Measurements from ENCODE around the gene RAB12. TPM values are rescaled to one million over a fixed set of nuclear protein-coding genes. Genes with fewer than 3 reads are reported as not detected.

The RAB12 gene
- 48.5 and 52.6 TPM in 2 replicates for total RNA-seq
- long read RNA-seq, partial matches to known transcripts = 0 of 2 reads
- long read RNA-seq, other reads (novel, unspliced or antisense) = 2 of 2 reads

GRCh38 chr18:8608795-8609658, at the start of gene RAB12:
Gene RAB12, plus strand, starts transcription at chr18:8609437. Its CDS starts 3 bp downstream, at chr18:8609440.
- H3K27me3 Mint-ChIP-seq (ENCODE audit: unreplicated experiment) = peaks cover 28% of the 10 kb centered on the region
- DNase-seq (ENCODE audit: extremely low spot score, unreplicated experiment) = peak; percentile 96
- H3K27ac Mint-ChIP-seq (ENCODE audit: unreplicated experiment) = peak within 1 kb of the TSS; percentile 76
- no peaks in the 10 kb centered on the region for H3K36me3 Mint-ChIP-seq (ENCODE audit: unreplicated experiment)
- peaks cover 40% of the 10 kb centered on the region for H3K4me1 Mint-ChIP-seq (ENCODE audit: unreplicated experiment)
- peak within 1 kb of the TSS; percentile 84 for H3K4me3 Mint-ChIP-seq (ENCODE audit: unreplicated experiment)
- TF ChIP-seq CTCF (IDR thresholded peaks at IDR 0.05) = peak; percentile 76
- H3K9me3 Mint-ChIP-seq (ENCODE audit: unreplicated experiment) = no peaks in the 10 kb centered on the region

GRCh38 chr18:8559612-8560186, 49.5 kb upstream of the RAB12 start:
- H3K4me1 Mint-ChIP-seq (ENCODE audit: unreplicated experiment) = no peaks in the 10 kb centered on the region
- DNase-seq (ENCODE audit: extremely low spot score, unreplicated experiment) = no peak
- no peak for TF ChIP-seq CTCF (IDR thresholded peaks at IDR 0.05)
- H3K36me3 Mint-ChIP-seq (ENCODE audit: unreplicated experiment) = no peaks in the 10 kb centered on the region
- no peak overlapping the region for H3K27ac Mint-ChIP-seq (ENCODE audit: unreplicated experiment)
- peaks cover 38% of the 10 kb centered on the region for H3K27me3 Mint-ChIP-seq (ENCODE audit: unreplicated experiment)
- H3K9me3 Mint-ChIP-seq (ENCODE audit: unreplicated experiment) = no peaks in the 10 kb centered on the region
- H3K4me3 Mint-ChIP-seq (ENCODE audit: unreplicated experiment) = no peak overlapping the region

GRCh38 chr18:8561123-8561910, 47.9 kb upstream of the RAB12 start:
- Mint-ChIP-seq H3K27me3 (ENCODE audit: unreplicated experiment) (peaks cover 37% of the 10 kb centered on the region), H3K27ac (ENCODE audit: unreplicated experiment) (no peak overlapping the region), H3K36me3 (ENCODE audit: unreplicated experiment) (no peaks in the 10 kb centered on the region), H3K4me3 (ENCODE audit: unreplicated experiment) (no peak overlapping the region), H3K9me3 (ENCODE audit: unreplicated experiment) (no peaks in the 10 kb centered on the region), H3K4me1 (ENCODE audit: unreplicated experiment) (no peaks in the 10 kb centered on the region)
- DNase-seq (ENCODE audit: extremely low spot score, unreplicated experiment) = no peak
- TF ChIP-seq CTCF (IDR thresholded peaks at IDR 0.05) = no peak

- Mint-ChIP-seq H3K27me3 (ENCODE audit: unreplicated experiment) (peaks cover 39% of the 10 kb centered on the region), H3K36me3 (ENCODE audit: unreplicated experiment) (no peaks in the 10 kb centered on the region), H3K4me1 (ENCODE audit: unreplicated experiment) (no peaks in the 10 kb centered on the region), H3K9me3 (ENCODE audit: unreplicated experiment) (no peaks in the 10 kb centered on the region), H3K4me3 (ENCODE audit: unreplicated experiment) (no peak overlapping the region), H3K27ac (ENCODE audit: unreplicated experiment) (no peak overlapping the region)
- no peak for DNase-seq (ENCODE audit: extremely low spot score, unreplicated experiment)
- no peak for TF ChIP-seq CTCF (IDR thresholded peaks at IDR 0.05)
These were observed 47.2 kb upstream of the RAB12 start for GRCh38 chr18:8562070-8562469.
